ENCODE results near the gene POLRMT. TPM values are rescaled to one million over a fixed set of nuclear protein-coding genes. Genes with fewer than 3 reads are reported as not detected.
"Not testable (repeated sequence)": the region's sequence is repeated elsewhere in the genome, so short reads cannot be mapped to it uniquely, and the experiment has no call there.

The POLRMT gene
- total RNA-seq, 1 donor from 2014 or later: 14.1 TPM

DNA sequence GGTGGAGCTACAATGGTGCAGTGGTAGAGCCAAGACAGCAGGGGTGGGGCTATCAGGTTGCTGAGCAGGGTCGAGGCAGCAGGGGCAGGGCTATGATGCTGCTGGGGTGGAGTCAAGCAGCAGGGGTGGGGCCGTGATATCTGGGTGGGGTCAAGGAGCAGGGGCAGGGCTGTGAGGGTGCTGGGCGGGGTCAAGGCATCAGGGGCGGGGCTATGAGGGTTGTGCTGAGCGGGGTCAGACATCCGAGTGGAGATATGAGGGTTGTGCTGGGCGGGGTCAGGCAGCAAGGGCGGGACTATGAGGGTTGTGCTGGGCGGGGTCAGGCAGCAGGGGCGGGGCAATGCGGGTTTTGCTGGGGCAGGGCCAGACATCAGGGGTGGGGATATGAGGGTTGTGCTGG is 29.0 kb downstream of the POLRMT start:
- no peaks in the 10 kb centered on the region for H4K20me1 ChIP-seq (ENCODE audit: low read depth)
- H3K9me3 ChIP-seq (ENCODE audit: low read depth): no peaks in the 10 kb centered on the region
- no peaks in the 10 kb centered on the region for H3K36me3 ChIP-seq
- no peak overlapping the region for H3K27ac ChIP-seq
- no peaks in the 10 kb centered on the region for H3F3A ChIP-seq (ENCODE audit: low read depth)
- no peaks in the 10 kb centered on the region for H3K36me3 Mint-ChIP-seq
- H3K27me3 ChIP-seq: no peaks in the 10 kb centered on the region
- peaks cover 9% of the 10 kb centered on the region for H3K27me3 Mint-ChIP-seq (ENCODE audit: insufficient read depth, low read depth)
- no peak overlapping the region for H3K4me3 ChIP-seq
- no peak for DNase-seq (ENCODE audit: low spot score)
- H3K4me1 ChIP-seq: no peaks in the 10 kb centered on the region
- H3K4me1 Mint-ChIP-seq: no peaks in the 10 kb centered on the region
- H3K9ac ChIP-seq: no peak overlapping the region
- H3K79me2 ChIP-seq (ENCODE audit: low read depth): no peaks in the 10 kb centered on the region
- no peak overlapping the region for H3K27ac Mint-ChIP-seq
- no peak for TF ChIP-seq EZH2 (IDR thresholded peaks at IDR 0.05)
- TF ChIP-seq, protein P1, sequence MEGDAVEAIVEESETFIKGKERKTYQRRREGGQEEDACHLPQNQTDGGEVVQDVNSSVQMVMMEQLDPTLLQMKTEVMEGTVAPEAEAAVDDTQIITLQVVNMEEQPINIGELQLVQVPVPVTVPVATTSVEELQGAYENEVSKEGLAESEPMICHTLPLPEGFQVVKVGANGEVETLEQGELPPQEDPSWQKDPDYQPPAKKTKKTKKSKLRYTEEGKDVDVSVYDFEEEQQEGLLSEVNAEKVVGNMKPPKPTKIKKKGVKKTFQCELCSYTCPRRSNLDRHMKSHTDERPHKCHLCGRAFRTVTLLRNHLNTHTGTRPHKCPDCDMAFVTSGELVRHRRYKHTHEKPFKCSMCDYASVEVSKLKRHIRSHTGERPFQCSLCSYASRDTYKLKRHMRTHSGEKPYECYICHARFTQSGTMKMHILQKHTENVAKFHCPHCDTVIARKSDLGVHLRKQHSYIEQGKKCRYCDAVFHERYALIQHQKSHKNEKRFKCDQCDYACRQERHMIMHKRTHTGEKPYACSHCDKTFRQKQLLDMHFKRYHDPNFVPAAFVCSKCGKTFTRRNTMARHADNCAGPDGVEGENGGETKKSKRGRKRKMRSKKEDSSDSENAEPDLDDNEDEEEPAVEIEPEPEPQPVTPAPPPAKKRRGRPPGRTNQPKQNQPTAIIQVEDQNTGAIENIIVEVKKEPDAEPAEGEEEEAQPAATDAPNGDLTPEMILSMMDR (IDR thresholded peaks at IDR 0.05): no peak
- TF ChIP-seq EZH2phosphoT487 (IDR thresholded peaks at IDR 0.05): no peak
- peaks cover 17% of the 10 kb centered on the region for H3K9me3 Mint-ChIP-seq
- H3K4me3 Mint-ChIP-seq: no peak overlapping the region
- H2AFZ ChIP-seq (replicated peaks): no peak overlapping the region
- no peak overlapping the region for H3K4me2 ChIP-seq

DNA sequence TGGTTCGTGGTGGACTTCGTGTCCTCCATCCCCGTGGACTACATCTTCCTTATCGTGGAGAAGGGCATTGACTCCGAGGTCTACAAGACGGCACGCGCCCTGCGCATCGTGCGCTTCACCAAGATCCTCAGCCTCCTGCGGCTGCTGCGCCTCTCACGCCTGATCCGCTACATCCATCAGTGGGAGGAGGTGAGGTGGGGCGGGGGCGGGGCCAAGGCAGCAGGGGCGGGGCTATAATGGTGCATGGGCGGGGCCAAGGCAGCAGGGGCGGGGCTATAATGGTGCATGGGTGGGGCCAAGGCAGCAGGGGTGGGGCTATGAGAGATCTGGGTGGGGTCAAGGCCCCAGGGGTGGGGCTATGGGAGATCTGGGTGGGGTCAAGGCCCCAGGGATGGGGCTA is 29.6 kb downstream of the POLRMT start:
- not testable (repeated sequence) for H3K27me3 ChIP-seq; H3K27ac Mint-ChIP-seq; H3K36me3 Mint-ChIP-seq; DNase-seq (ENCODE audit: low spot score); H3K9ac ChIP-seq; H3K27ac ChIP-seq; H3K4me1 ChIP-seq; H3K4me3 ChIP-seq; H3K79me2 ChIP-seq (ENCODE audit: low read depth); H3F3A ChIP-seq (ENCODE audit: low read depth); H2AFZ ChIP-seq (replicated peaks); H3K4me1 Mint-ChIP-seq; H3K9me3 ChIP-seq (ENCODE audit: low read depth); H4K20me1 ChIP-seq (ENCODE audit: low read depth); H3K4me3 Mint-ChIP-seq; H3K27me3 Mint-ChIP-seq (ENCODE audit: insufficient read depth, low read depth); H3K4me2 ChIP-seq; H3K36me3 ChIP-seq
- H3K9me3 Mint-ChIP-seq: peaks cover 17% of the 10 kb centered on the region

DNA sequence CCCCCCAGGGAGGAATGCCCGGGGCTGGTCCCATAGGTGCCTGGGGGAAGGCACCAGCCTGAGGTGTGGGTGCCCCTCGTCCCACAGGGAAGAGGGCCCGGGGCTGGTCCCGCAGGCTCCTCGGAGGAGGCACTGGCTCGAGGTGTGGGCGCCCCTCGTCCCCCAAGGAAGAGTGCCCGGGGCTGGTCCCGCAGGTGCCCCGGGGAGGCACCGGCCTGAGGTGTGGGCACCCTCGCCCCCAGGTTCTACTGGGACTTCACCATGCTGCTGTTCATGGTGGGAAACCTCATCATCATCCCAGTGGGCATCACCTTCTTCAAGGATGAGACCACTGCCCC is 30.1 kb downstream of the POLRMT start:
- H3K36me3 Mint-ChIP-seq; H3K27ac ChIP-seq; H3K27me3 Mint-ChIP-seq (ENCODE audit: insufficient read depth, low read depth); H3K4me1 Mint-ChIP-seq; H3K27me3 ChIP-seq; H3K4me3 ChIP-seq; H4K20me1 ChIP-seq (ENCODE audit: low read depth); H3K4me1 ChIP-seq; H3K27ac Mint-ChIP-seq; DNase-seq (ENCODE audit: low spot score); H2AFZ ChIP-seq (replicated peaks); H3K9ac ChIP-seq; H3K9me3 ChIP-seq (ENCODE audit: low read depth); H3K36me3 ChIP-seq; H3F3A ChIP-seq (ENCODE audit: low read depth); H3K79me2 ChIP-seq (ENCODE audit: low read depth); H3K4me3 Mint-ChIP-seq; H3K4me2 ChIP-seq: not testable (repeated sequence)
- peaks cover 17% of the 10 kb centered on the region for H3K9me3 Mint-ChIP-seq

GRCh38 chr19:602391-603301 is 30.7 kb downstream of the POLRMT start:
- no peaks in the 10 kb centered on the region for H3K4me1 Mint-ChIP-seq
- peaks cover 9% of the 10 kb centered on the region for H3K27me3 Mint-ChIP-seq (ENCODE audit: insufficient read depth, low read depth)
- Histone ChIP-seq H3F3A (ENCODE audit: low read depth) (no peaks in the 10 kb centered on the region), H3K9me3 (ENCODE audit: low read depth) (no peaks in the 10 kb centered on the region), H3K27me3 (no peaks in the 10 kb centered on the region), H3K4me2 (no peak overlapping the region), H3K9ac (no peak overlapping the region), H3K27ac (no peak overlapping the region), H3K4me1 (no peaks in the 10 kb centered on the region), H3K79me2 (ENCODE audit: low read depth) (no peaks in the 10 kb centered on the region), H2AFZ (replicated peaks) (no peak overlapping the region), H4K20me1 (ENCODE audit: low read depth) (no peaks in the 10 kb centered on the region), H3K4me3 (no peak overlapping the region), H3K36me3 (no peaks in the 10 kb centered on the region)
- H3K9me3 Mint-ChIP-seq: peaks cover 17% of the 10 kb centered on the region
- no peak for TF ChIP-seq EZH2 (IDR thresholded peaks at IDR 0.05)
- no peak for TF ChIP-seq EZH2phosphoT487 (IDR thresholded peaks at IDR 0.05)
- TF ChIP-seq, protein P1 (IDR thresholded peaks at IDR 0.05): no peak
- no peak for DNase-seq (ENCODE audit: low spot score)
- no peaks in the 10 kb centered on the region for H3K36me3 Mint-ChIP-seq
- H3K27ac Mint-ChIP-seq: no peak overlapping the region
- H3K4me3 Mint-ChIP-seq: no peak overlapping the region

All from neural progenitor cell (in vitro differentiated cells).